PC-9 (cell line): ENCODE measurements around the gene GPI. TPM values are rescaled to one million over a fixed set of nuclear protein-coding genes. Genes with fewer than 3 reads are reported as not detected.

Source experiments
- BruUV-seq: library from RNA; stranded (reverse); fragments of 400-500 nt; replicated peaks from 2 replicates; lab custom pipeline; 2021; lab: Mats Ljungman, UMichigan
- CTCF ChIA-PET: fragments of 300-600 bp; sonication (Branson Sonifier 250); formaldehyde crosslinking; loops from one replicate; lab custom pipeline; 2022; ENCODE audit warnings: antibody characterized with exemption; lab: Charles Lee
- POLR2A ChIA-PET: fragments of 300-600 bp; sonication (Branson Sonifier 250); formaldehyde crosslinking; loops from one replicate; lab custom pipeline; 2022; ENCODE audit warnings: antibody characterized with exemption; ENCODE audit not compliant: unreplicated experiment; lab: Charles Lee
- DNase-seq, 2 experiments: peaks; one replicate each; pipeline versions ENCODE4 v3.0.0 to v3.0.0-alpha.2; 2015 to 2022; ENCODE audit warnings: mixed read lengths in 1 of 2
- H2AFZ ChIP-seq: fragments of 200-600 bp; sonication (generic); 2 replicates; pipeline ENCODE4 v1.8.1; 2017; ENCODE audit warnings: antibody characterized with exemption
- H3F3A ChIP-seq: fragments of 200-600 bp; sonication (generic); 2 replicates; pipeline ENCODE4 v1.8.1; 2017; ENCODE audit warnings: antibody characterized with exemption, mild to moderate bottlenecking, low read depth; ENCODE audit not compliant: insufficient read depth
- H3K27ac ChIP-seq: fragments of 200-600 bp; sonication (generic); 2 replicates; pipeline ENCODE4 v1.6.1; 2016; ENCODE audit warnings: mixed run types
- H3K27me3 ChIP-seq: fragments of 200-600 bp; sonication (generic); 2 replicates; pipeline ENCODE4 v1.6.1; 2016; ENCODE audit warnings: low read depth, mixed run types; ENCODE audit not compliant: insufficient read depth
- H3K36me3 ChIP-seq: fragments of 200-600 bp; sonication (generic); 2 replicates; pipeline ENCODE4 v1.6.1; 2016; ENCODE audit warnings: low read depth, mixed run types
- H3K4me1 ChIP-seq: fragments of 200-600 bp; sonication (generic); replicated peaks from 2 replicates; pipeline ENCODE4 v1.6.1; 2016; ENCODE audit warnings: mixed run types; ENCODE audit not compliant: insufficient read depth
- H3K4me2 ChIP-seq: fragments of 200-600 bp; sonication (generic); 2 replicates; pipeline ENCODE4 v1.6.1; 2017; ENCODE audit warnings: mixed run types
- H3K4me3 ChIP-seq: fragments of 200-600 bp; sonication (generic); 2 replicates; pipeline ENCODE4 v1.6.1; 2016; ENCODE audit warnings: mixed run types
- H3K79me2 ChIP-seq: fragments of 200-600 bp; sonication (generic); 2 replicates; pipeline ENCODE4 v1.6.1; 2017; ENCODE audit warnings: low read depth, mixed run types
- H3K9me2 ChIP-seq: fragments of 200-600 bp; sonication (generic); 2 replicates; pipeline ENCODE4 v1.8.1; 2017; ENCODE audit warnings: mild to moderate bottlenecking; ENCODE audit not compliant: insufficient read depth
- H3K9me3 ChIP-seq: fragments of 200-600 bp; sonication (generic); 2 replicates; pipeline ENCODE4 v1.8.1; 2016; ENCODE audit warnings: low read depth; ENCODE audit not compliant: insufficient read depth
- H4K20me1 ChIP-seq: fragments of 200-600 bp; sonication (generic); 2 replicates; pipeline ENCODE4 v1.8.1; 2017; ENCODE audit not compliant: insufficient read depth
- EZH2 ChIP-seq: fragments of 200-600 bp; sonication (generic); IDR thresholded peaks from 2 replicates; pipeline ENCODE4 v1.8.0; 2017; ENCODE audit warnings: antibody characterized with exemption, low read depth
- intact Hi-C: fragments of 100-400 bp; cut with micrococcal nuclease; formaldehyde crosslinking; loops from one replicate; pipeline ENCODE4 v1.10.0; 2022; ENCODE audit not compliant: unreplicated experiment
- total RNA-seq: library from RNA; stranded (reverse); gene quantifications from 2 replicates; pipeline ENCODE4 v1.2.3, GENCODE V29; 2021
- TF ChIP-seq, protein P1 (sequence below): fragments of 200-600 bp; sonication (generic); conservative IDR thresholded peaks from 2 replicates; pipeline ENCODE4 v1.6.1; 2017; ENCODE audit warnings: mixed run types, antibody characterized with exemption, mild to moderate bottlenecking, moderate library complexity

GPI gene
- total RNA-seq, 1 experiment from 2014 or later: 522 TPM

DNA sequence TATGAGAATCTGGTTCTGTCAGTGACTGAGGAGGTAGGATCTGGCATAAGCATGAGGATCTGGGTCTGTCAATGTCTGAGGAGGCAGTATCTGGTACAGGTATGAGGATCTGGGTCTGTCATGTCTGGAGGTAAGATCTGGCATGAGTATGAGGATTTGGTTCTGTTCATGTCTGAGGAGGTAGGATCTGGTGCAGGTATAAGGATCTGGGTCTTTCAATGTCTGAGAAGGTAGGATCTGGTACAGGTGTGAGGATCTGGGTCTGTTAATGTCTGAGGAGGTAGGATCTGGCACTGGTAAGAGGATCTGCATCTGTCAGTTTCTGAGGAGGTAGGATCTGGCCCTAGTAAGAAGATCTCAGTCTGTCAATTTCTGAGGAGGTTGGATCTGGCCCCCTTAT lies 26.8 kb downstream of the GPI start:
- no TSS peak for BruUV-seq
- Histone ChIP-seq H3K27me3 (no peaks in the 10 kb centered on the region), H3K79me2 (no peaks in the 10 kb centered on the region), H3K36me3 (peaks cover 14% of the 10 kb centered on the region; the same call in 1 of the 2 replicates), H3K9me3 (no peaks in the 10 kb centered on the region), H2AFZ (no peak overlapping the region), H3K27ac (no peak overlapping the region), H3K9me2 (no peaks in the 10 kb centered on the region), H3K4me1 (no peaks in the 10 kb centered on the region), H3K4me2 (no peak overlapping the region), H3F3A (peaks cover 4% of the 10 kb centered on the region; the same call in 1 of the 2 replicates), H3K4me3 (no peak overlapping the region), H4K20me1 (peaks cover 3% of the 10 kb centered on the region; the same call in 1 of the 2 replicates)
- intact Hi-C loops: no loop called here
- TF ChIP-seq, protein P1, sequence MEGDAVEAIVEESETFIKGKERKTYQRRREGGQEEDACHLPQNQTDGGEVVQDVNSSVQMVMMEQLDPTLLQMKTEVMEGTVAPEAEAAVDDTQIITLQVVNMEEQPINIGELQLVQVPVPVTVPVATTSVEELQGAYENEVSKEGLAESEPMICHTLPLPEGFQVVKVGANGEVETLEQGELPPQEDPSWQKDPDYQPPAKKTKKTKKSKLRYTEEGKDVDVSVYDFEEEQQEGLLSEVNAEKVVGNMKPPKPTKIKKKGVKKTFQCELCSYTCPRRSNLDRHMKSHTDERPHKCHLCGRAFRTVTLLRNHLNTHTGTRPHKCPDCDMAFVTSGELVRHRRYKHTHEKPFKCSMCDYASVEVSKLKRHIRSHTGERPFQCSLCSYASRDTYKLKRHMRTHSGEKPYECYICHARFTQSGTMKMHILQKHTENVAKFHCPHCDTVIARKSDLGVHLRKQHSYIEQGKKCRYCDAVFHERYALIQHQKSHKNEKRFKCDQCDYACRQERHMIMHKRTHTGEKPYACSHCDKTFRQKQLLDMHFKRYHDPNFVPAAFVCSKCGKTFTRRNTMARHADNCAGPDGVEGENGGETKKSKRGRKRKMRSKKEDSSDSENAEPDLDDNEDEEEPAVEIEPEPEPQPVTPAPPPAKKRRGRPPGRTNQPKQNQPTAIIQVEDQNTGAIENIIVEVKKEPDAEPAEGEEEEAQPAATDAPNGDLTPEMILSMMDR: no peak
- no peak for TF ChIP-seq EZH2
- DNase-seq: no peak
- ChIA-PET POLR2A (no interaction called here), CTCF (no interaction called here)

DNA sequence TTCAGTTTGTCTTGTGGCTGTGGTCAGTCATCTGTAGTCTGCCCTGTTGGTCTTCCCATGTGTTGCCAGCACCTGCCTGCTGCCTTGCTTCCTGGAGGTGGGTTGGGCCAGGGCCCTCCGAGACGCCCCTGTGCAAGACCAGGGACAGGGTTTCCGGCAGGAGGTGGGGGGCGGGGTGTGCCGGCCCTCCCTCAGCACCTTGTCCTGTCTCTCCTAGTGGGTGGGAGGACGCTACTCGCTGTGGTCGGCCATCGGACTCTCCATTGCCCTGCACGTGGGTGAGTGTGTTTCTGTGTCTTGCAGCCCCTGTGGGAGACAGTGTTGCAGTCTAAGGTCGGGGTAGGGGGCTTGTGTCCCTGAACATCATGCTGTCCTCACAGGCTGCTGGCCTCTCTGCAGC lies 28.0 kb downstream of the GPI start:
- Histone ChIP-seq H3K36me3 (peaks cover 21% of the 10 kb centered on the region; the same call in 1 of the 2 replicates), H4K20me1 (0 out of 2 replicates have a peak, but pooled peaks cover 3% of the 10 kb centered on the region), H3K79me2 (no peaks in the 10 kb centered on the region), H3K4me3 (no peak overlapping the region), H3K9me3 (no peaks in the 10 kb centered on the region), H3K27ac (no peak overlapping the region), H3K27me3 (no peaks in the 10 kb centered on the region), H2AFZ (no peak overlapping the region), H3K4me2 (no peak overlapping the region), H3F3A (peaks cover 4% of the 10 kb centered on the region; the same call in 1 of the 2 replicates), H3K9me2 (no peaks in the 10 kb centered on the region), H3K4me1 (no peaks in the 10 kb centered on the region)
- POLR2A ChIA-PET: no interaction called here
- no peak for TF ChIP-seq EZH2
- TF ChIP-seq, protein P1: no peak
- CTCF ChIA-PET: interaction anchor here (0.6 kb wide), 1 partner anchor 33 kb away, joined by 3 read pairs; no protein-coding TSS in a partner anchor
- no TSS peak for BruUV-seq
- intact Hi-C loops: no loop called here
- no peak for DNase-seq

DNA sequence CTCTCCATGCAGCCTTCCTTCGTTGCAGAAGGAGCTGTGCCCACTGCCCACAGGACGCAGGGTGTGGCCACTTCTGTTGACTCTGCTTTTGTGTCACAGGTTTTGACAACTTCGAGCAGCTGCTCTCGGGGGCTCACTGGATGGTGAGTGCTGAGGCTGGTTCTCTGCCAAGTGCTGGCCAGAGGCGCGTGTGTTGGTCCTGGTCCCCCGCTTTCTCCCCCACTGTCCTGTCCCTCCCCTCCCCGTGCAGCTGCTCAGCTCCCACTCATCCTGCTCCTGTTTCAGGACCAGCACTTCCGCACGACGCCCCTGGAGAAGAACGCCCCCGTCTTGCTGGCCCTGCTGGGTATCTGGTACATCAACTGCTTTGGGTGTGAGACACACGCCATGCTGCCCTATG lies 28.6 kb downstream of the GPI start:
- H3K27me3 ChIP-seq: no peaks in the 10 kb centered on the region
- intact Hi-C loops: no loop called here
- CTCF ChIA-PET: no interaction called here

More for the DNA sequence above, 28.6 kb downstream of the GPI start:
- Histone ChIP-seq H3K4me3 (no peak overlapping the region), H3F3A (peaks cover 4% of the 10 kb centered on the region; the same call in 1 of the 2 replicates), H3K4me2 (no peak overlapping the region), H4K20me1 (0 out of 2 replicates have a peak, but pooled peaks cover 3% of the 10 kb centered on the region), H3K9me3 (no peaks in the 10 kb centered on the region), H3K79me2 (no peaks in the 10 kb centered on the region), H3K36me3 (peaks cover 21% of the 10 kb centered on the region; the same call in 1 of the 2 replicates), H2AFZ (no peak overlapping the region), H3K4me1 (no peaks in the 10 kb centered on the region), H3K27ac (no peak overlapping the region), H3K9me2 (no peaks in the 10 kb centered on the region)
- BruUV-seq: no TSS peak
- no peak for DNase-seq
- POLR2A ChIA-PET: no interaction called here
- no peak for TF ChIP-seq EZH2
- TF ChIP-seq, protein P1: no peak
